Activated CD8-positive, alpha-beta T cell treated with anti-CD3 and anti-CD28 coated beads, Interleukin-2, amount 10 ng/mL, durations not matched to agents 7 days and 5 days (primary cell): ENCODE results near the gene CAPN9. TPM values are rescaled to one million over a fixed set of nuclear protein-coding genes. Genes with fewer than 3 reads are reported as not detected.

Source experiments
- ATAC-seq: fragments of 150-1000 bp; cut with Tn5 transposase; one replicate; pipeline ENCODE4 v1.10.0; 2021; ENCODE audit warnings: moderate library complexity
- CTCF ChIA-PET: fragments of 350-600 bp; sonication (Branson Sonifier 250); formaldehyde crosslinking; loops from one replicate; lab custom pipeline; 2021; ENCODE audit warnings: antibody characterized with exemption; lab: Charles Lee
- POLR2A ChIA-PET: fragments of 350-600 bp; sonication (Branson Sonifier 250); formaldehyde crosslinking; loops from one replicate; lab custom pipeline; 2021; ENCODE audit warnings: antibody characterized with exemption; lab: Charles Lee
- DNase-seq: peaks from one replicate; pipeline ENCODE4 v3.0.0-alpha.2; 2020
- H3K27ac Mint-ChIP-seq: one replicate; pipeline ENCODE4 v1.8.0; 2021; ENCODE audit warnings: mild to moderate bottlenecking, mixed read lengths
- H3K27me3 Mint-ChIP-seq: one replicate; pipeline ENCODE4 v1.8.0; 2021; ENCODE audit warnings: low read depth, mixed read lengths
- H3K36me3 Mint-ChIP-seq: one replicate; pipeline ENCODE4 v1.8.0; 2021; ENCODE audit warnings: low read depth, mixed read lengths
- H3K4me1 Mint-ChIP-seq: one replicate; pipeline ENCODE4 v1.8.0; 2021; ENCODE audit warnings: low read depth, mixed read lengths
- H3K4me3 Mint-ChIP-seq: one replicate; pipeline ENCODE4 v1.8.0; 2021; ENCODE audit warnings: mild to moderate bottlenecking, mixed read lengths
- H3K9me3 Mint-ChIP-seq: one replicate; pipeline ENCODE4 v1.8.0; 2022; ENCODE audit warnings: mixed read lengths; ENCODE audit not compliant: insufficient read depth
- total RNA-seq, 2 experiments: library from RNA; stranded (reverse); gene quantifications; one replicate each; pipeline ENCODE4 v1.2.3, GENCODE V29; 2021

Gene CAPN9
- total RNA-seq, 2 experiments from 2014 or later, result not detected

DNA sequence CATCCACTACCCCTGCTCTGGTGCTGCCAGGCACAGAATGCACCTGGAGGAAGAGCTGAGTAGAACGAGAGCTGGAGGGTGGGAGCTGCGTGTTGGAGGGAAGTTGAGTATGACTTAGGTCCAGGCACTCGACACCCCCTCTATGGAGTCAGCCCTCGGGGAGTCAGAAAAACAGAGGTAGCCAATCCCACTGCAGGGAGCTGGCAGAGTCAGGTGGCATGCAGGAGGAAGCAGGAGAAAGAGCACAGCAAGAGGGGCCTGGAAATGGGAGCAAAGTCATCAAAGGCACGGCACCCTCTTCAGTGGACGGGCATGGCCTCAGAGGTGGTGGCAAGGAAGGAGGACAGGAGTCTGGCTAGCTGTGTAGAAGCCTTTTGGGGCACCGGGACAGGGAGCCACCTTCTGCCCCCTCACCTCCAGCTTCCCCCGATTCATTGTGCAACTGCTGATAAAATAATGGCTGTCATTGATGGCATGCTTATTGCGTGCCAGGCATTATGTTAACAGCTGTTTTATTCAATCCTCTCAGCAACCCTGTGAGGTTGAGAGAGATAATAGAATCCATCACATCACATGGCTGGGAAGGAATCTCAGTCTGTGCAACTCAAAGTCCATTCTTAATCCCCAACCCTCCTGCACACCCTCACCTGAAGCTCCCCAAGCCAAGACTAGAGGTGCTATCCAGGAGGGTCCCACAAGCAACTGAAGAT lies 79.1 kb downstream of the CAPN9 start:
- no peaks in the 10 kb centered on the region for H3K9me3 Mint-ChIP-seq
- H3K36me3 Mint-ChIP-seq, result no peaks in the 10 kb centered on the region
- ChIA-PET CTCF (no interaction called here), POLR2A (no interaction called here)
- no peaks in the 10 kb centered on the region for H3K4me1 Mint-ChIP-seq
- no peak overlapping the region for H3K27ac Mint-ChIP-seq
- DNase-seq (no peak), ATAC-seq (no peak)
- no peak overlapping the region for H3K4me3 Mint-ChIP-seq
- H3K27me3 Mint-ChIP-seq, result peaks cover 4% of the 10 kb centered on the region

DNA sequence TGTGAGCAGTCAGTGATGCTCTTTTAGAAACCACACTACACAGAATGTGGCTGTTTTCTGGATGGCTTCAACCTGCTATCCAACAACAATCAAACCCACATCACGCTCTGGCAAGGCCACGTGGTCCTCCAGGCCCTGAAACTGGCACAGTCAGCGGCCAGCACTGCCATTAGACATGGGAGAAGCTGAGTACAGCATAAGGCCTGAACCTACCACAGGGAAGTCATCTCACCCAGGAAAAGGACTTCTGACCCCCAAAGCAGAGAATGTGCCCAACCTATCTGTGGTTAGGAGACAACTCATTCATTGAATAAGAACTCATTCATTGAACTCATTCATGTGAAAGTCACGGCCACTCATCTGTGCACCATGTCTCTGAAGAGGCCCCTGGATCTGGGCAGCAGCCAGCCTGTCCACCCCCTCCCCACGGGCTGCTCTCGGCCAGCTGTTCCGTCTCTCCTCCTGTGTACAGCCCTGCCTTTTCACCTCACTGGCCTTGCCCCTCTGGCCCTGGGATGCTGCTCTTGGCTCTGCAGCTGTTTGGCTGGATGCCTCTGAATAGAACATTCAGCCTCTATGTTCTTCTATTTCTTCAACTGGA lies 80.0 kb downstream of the CAPN9 start:
- ATAC-seq, result no peak
- no peak overlapping the region for H3K27ac Mint-ChIP-seq
- no peaks in the 10 kb centered on the region for H3K4me1 Mint-ChIP-seq
- no peaks in the 10 kb centered on the region for H3K9me3 Mint-ChIP-seq
- no peaks in the 10 kb centered on the region for H3K36me3 Mint-ChIP-seq
- POLR2A ChIA-PET, result no interaction called here
- H3K27me3 Mint-ChIP-seq, result peaks cover 7% of the 10 kb centered on the region
- DNase-seq, result no peak
- H3K4me3 Mint-ChIP-seq, result no peak overlapping the region
- CTCF ChIA-PET, result no interaction called here

- H3K9me3 Mint-ChIP-seq, result no peaks in the 10 kb centered on the region
- no peak overlapping the region for H3K4me3 Mint-ChIP-seq
- no peaks in the 10 kb centered on the region for H3K36me3 Mint-ChIP-seq
- ATAC-seq (no peak), DNase-seq (no peak)
- H3K4me1 Mint-ChIP-seq, result no peaks in the 10 kb centered on the region
- ChIA-PET CTCF (no interaction called here), POLR2A (no interaction called here)
- no peak overlapping the region for H3K27ac Mint-ChIP-seq
- H3K27me3 Mint-ChIP-seq, result peaks cover 7% of the 10 kb centered on the region
Measured at GRCh38 chr1:230827801-230828200, 80.6 kb downstream of the CAPN9 start.

- H3K4me3 Mint-ChIP-seq, result no peak overlapping the region
- DNase-seq (no peak), ATAC-seq (no peak)
- ChIA-PET POLR2A (no interaction called here), CTCF (no interaction called here)
- H3K4me1 Mint-ChIP-seq, result no peaks in the 10 kb centered on the region
- H3K9me3 Mint-ChIP-seq, result no peaks in the 10 kb centered on the region
- peaks cover 7% of the 10 kb centered on the region for H3K27me3 Mint-ChIP-seq
- no peak overlapping the region for H3K27ac Mint-ChIP-seq
- no peaks in the 10 kb centered on the region for H3K36me3 Mint-ChIP-seq
Measured at GRCh38 chr1:230828421-230828820, 81.2 kb downstream of the CAPN9 start.

GRCh38 chr1:230831771-230832170 lies 84.6 kb downstream of the CAPN9 start:
- ChIA-PET CTCF (no interaction called here), POLR2A (no interaction called here)
- Mint-ChIP-seq H3K4me3 (no peak overlapping the region), H3K27me3 (peaks cover 13% of the 10 kb centered on the region), H3K27ac (no peak overlapping the region), H3K9me3 (no peaks in the 10 kb centered on the region), H3K36me3 (no peaks in the 10 kb centered on the region), H3K4me1 (no peaks in the 10 kb centered on the region)
- DNase-seq (no peak), ATAC-seq (no peak)

DNA sequence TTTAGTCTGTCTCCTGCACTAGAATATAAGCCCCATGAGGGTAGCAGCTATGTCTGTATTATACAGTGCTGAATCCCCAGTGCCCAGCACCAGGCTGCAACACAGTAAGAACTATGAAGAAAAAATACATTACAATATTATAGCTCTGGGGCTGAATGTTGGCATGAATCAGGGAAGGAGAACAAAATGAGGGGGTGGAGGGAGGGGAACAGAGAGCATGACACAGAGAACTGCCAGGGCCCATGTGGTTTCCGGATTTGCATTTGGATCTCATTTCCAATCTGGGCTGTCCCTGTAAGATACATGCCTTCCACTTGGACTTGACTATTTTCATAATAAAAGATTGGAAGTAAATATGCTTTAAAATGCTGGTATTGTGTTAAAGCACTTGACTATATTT lies 85.3 kb downstream of the CAPN9 start:
- H3K9me3 Mint-ChIP-seq, result no peaks in the 10 kb centered on the region
- CTCF ChIA-PET, result no interaction called here
- H3K36me3 Mint-ChIP-seq, result no peaks in the 10 kb centered on the region
- no peaks in the 10 kb centered on the region for H3K4me1 Mint-ChIP-seq
- ATAC-seq (no peak), DNase-seq (no peak)
- no peak overlapping the region for H3K4me3 Mint-ChIP-seq
- no peak overlapping the region for H3K27ac Mint-ChIP-seq
- POLR2A ChIA-PET, result no interaction called here
- H3K27me3 Mint-ChIP-seq, result peaks cover 13% of the 10 kb centered on the region

DNA sequence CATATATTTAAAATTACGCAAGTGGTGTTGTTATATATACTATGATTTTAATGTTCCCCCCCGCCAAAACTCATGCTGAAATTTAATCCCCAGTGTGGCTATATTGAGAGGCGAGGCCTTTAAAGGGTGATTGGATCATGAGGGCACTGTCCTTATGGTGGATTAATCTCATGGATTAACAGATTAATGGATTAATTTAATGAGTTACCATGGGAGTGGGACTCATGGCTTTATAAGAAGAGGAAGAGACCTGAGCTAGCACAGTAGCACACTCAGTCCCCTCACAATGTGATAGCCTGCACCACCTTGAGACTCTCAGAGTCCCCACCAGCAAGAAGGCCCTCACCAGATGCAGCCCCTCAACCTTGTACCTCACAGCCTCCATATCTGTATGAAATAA lies 86.3 kb downstream of the CAPN9 start:
- no peak overlapping the region for H3K27ac Mint-ChIP-seq
- DNase-seq, result no peak
- ATAC-seq, result no peak
- ChIA-PET CTCF (no interaction called here), POLR2A (no interaction called here)
- H3K36me3 Mint-ChIP-seq, result no peaks in the 10 kb centered on the region
- H3K4me1 Mint-ChIP-seq, result no peaks in the 10 kb centered on the region
- H3K27me3 Mint-ChIP-seq, result peaks cover 13% of the 10 kb centered on the region
- no peaks in the 10 kb centered on the region for H3K9me3 Mint-ChIP-seq
- H3K4me3 Mint-ChIP-seq, result no peak overlapping the region

- ATAC-seq (no peak), DNase-seq (no peak)
- POLR2A ChIA-PET, result no interaction called here
- Mint-ChIP-seq H3K9me3 (no peaks in the 10 kb centered on the region), H3K27ac (no peak overlapping the region), H3K27me3 (peaks cover 13% of the 10 kb centered on the region), H3K4me1 (no peaks in the 10 kb centered on the region), H3K36me3 (no peaks in the 10 kb centered on the region), H3K4me3 (no peak overlapping the region)
- CTCF ChIA-PET, result no interaction called here
Measured at GRCh38 chr1:230834292-230834691, 87.1 kb downstream of the CAPN9 start.

DNA sequence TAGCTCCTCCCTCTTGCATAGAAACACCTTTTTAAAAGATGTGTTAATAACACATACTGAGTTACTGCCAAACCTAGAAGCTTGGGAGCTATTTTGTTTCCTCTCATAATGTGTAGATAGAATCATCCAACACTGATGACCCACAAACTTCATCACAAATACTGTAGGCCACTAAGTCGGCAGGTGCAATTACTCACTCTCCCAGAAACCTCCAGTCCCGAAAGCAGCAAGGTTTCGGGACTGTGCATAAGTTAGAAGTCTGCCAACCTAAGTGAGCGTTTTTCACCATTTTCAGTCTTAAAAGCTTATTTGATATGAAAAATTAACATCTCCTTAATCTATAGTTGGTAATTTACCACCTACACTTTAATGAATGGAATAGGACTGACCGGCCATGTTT lies 89.2 kb downstream of the CAPN9 start:
- DNase-seq (no peak), ATAC-seq (no peak)
- Mint-ChIP-seq H3K9me3 (no peaks in the 10 kb centered on the region), H3K36me3 (no peaks in the 10 kb centered on the region), H3K27ac (no peak overlapping the region), H3K4me1 (no peaks in the 10 kb centered on the region), H3K27me3 (peaks cover 11% of the 10 kb centered on the region), H3K4me3 (no peak overlapping the region)
- ChIA-PET POLR2A (no interaction called here), CTCF (no interaction called here)

- no peak overlapping the region for H3K4me3 Mint-ChIP-seq
- H3K36me3 Mint-ChIP-seq, result no peaks in the 10 kb centered on the region
- no peak for DNase-seq
- peaks cover 11% of the 10 kb centered on the region for H3K27me3 Mint-ChIP-seq
- no peak overlapping the region for H3K27ac Mint-ChIP-seq
- ATAC-seq, result no peak
- CTCF ChIA-PET, result no interaction called here
- H3K4me1 Mint-ChIP-seq, result no peaks in the 10 kb centered on the region
- no peaks in the 10 kb centered on the region for H3K9me3 Mint-ChIP-seq
- POLR2A ChIA-PET, result no interaction called here
Measured at GRCh38 chr1:230836793-230837192, 89.6 kb downstream of the CAPN9 start.

DNA sequence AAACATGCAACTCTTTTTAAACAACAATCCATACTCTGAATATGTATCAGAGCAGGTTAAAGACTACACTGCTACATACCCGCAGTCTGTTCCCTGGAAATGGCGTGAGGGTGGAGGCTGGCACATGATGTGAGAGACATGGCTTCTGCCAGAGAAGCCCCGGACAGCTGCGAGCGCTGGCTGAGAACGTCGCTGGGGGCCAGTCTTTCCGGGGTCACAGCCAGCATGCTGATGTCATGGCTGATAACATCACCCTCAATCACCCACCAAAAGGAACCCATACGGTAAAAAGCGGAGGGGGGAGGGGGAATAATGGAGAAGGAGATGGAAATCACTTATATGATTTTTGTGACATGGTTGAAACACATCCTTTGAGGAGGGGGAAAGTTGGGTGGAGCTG lies 92.0 kb downstream of the CAPN9 start:
- Mint-ChIP-seq H3K27ac (no peak overlapping the region), H3K4me3 (no peak overlapping the region), H3K4me1 (no peaks in the 10 kb centered on the region), H3K27me3 (peaks cover 4% of the 10 kb centered on the region), H3K9me3 (no peaks in the 10 kb centered on the region), H3K36me3 (no peaks in the 10 kb centered on the region)
- ATAC-seq, result no peak
- ChIA-PET CTCF (no interaction called here), POLR2A (no interaction called here)
- no peak for DNase-seq

DNA sequence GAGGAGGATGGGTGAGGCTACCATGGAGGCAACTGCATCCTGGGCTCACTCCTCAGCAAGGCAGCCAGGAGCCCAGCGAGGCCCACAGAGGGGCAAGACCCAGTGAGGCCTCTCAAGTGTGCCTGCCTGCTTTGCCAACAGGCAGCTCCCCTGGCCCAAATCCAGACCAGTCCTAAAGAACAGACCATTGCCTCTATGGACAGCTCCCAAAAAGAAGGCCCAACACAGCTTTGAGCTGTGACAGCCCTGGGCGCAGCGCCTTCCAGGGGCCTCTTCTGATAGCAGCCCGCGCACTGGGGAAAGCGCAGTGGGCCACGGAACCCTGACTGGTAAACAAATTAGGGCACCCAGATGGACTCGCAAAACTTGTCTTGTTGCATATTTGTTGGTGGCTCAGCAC lies 95.6 kb downstream of the CAPN9 start:
- Mint-ChIP-seq H3K27ac (no peak overlapping the region), H3K27me3 (no peaks in the 10 kb centered on the region), H3K36me3 (no peaks in the 10 kb centered on the region), H3K4me3 (no peak overlapping the region), H3K9me3 (no peaks in the 10 kb centered on the region), H3K4me1 (no peaks in the 10 kb centered on the region)
- POLR2A ChIA-PET, result no interaction called here
- DNase-seq (no peak), ATAC-seq (no peak)
- CTCF ChIA-PET, result no interaction called here
